GM12873 (cell line): ENCODE measurements around the gene JPH3.
A peak's percentile ranks its signal among the peaks of the same experiment; 100 is the strongest.

Experiments used
- CTCF ChIP-seq: IDR thresholded peaks from 2 replicates; pipeline ENCODE4 v1.5.1; 2012; ENCODE audit warnings: low read depth, mild to moderate bottlenecking, moderate library complexity, low read length, control low read depth; ENCODE audit not compliant: insufficient read depth; ENCODE audit errors: missing control alignments

JPH3 gene

GRCh38 chr16:87656328-87656727 is 54.0 kb downstream of the JPH3 start:
- TF ChIP-seq CTCF = no peak

DNA sequence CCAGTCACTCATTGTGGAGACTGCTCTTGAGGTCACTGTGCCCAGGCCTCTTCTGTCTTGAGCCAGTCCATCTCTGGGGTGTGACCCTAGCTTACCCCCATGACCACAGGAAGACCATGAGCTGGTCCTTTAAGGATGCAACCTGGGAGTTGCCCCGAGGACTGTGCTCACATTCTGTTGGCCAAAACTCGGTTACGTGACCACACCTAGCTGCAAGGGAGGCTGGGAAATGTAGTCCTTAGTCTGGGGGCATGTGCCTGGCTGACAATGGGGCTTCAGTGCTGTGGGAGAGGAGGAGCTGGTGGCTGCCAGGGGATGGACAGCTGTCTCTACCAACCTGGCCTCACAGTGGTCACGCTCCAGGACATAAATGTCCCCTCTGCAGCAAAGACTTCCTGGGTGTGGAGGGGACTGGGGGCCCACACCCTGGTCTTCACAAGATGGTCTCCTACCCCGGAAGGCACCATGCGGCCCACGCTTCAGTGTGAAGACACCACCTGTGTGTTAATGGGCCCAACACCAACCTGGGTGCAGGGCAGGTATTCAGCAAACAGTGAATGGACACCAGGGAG is 55.4 kb downstream of the JPH3 start:
- no peak for TF ChIP-seq CTCF

- TF ChIP-seq CTCF = no peak
Measured at GRCh38 chr16:87658564-87659225, 56.4 kb downstream of the JPH3 start.

DNA sequence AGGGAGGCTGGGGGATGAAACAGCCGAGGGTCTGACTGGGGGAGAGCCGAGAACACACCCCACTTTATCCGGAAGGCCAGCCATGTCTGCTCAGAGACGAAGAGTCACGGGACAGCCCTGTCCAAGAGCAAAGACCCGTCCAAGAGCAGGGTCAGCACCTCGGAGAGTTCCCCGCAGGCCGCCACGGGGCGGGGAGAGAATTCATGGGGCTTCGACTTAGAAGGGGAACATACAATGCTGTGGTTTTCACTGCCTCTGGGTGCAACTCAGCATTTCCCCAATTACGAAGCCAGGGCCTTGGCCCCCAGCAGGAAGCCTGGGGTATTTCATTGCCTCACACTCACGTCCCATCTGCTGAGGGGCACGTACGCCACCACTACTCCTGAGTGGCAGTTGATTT is 59.3 kb downstream of the JPH3 start:
- peak; percentile 20 for TF ChIP-seq CTCF

GRCh38 chr16:87662254-87663204 is 60.2 kb downstream of the JPH3 start:
- no peak for TF ChIP-seq CTCF

GRCh38 chr16:87664792-87665191 is 62.5 kb downstream of the JPH3 start:
- no peak for TF ChIP-seq CTCF

- no peak for TF ChIP-seq CTCF
Measured at GRCh38 chr16:87665193-87665592, 62.9 kb downstream of the JPH3 start.
